ENCODE measurements around the gene CARD10. TPM values are rescaled to one million over a fixed set of nuclear protein-coding genes. Genes with fewer than 3 reads are reported as not detected.

The CARD10 gene
- total RNA-seq, 1 experiment from 2014 or later: 17.5 TPM

DNA sequence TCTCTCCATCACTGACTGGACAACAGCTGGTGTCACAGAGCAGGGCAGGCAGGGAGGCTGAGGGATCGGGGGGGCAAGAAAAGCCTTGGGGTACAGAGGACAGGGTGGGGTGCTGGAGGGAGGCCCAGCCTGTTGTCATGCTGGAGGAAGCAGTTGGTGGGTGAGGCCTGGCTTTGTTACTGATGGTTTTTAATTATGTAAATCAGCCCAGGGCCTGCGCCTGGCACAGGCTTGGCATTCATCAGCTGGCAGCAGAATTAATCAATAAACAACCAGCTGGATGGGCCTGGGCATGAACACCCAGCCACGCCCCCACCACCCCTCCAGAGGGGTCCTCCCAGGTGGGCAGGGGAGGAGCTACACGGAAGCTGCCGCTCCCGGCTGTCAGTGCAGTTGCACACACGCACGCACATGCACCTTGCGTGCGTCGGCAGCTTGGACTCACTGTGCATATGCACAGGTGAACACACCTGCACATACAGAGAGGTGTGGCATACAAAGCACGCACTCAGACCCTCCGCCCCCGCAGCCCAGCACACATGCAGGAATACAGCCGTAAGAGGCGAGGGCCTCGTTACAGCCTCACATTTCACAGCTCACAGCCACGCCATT lies 70.6 kb downstream of the CARD10 start:
- Mint-ChIP-seq H3K4me1 (no peaks in the 10 kb centered on the region; the same call in 1 of the 2 replicates), H3K4me3 (no peak overlapping the region), H3K9me3 (peaks cover 13% of the 10 kb centered on the region), H3K36me3 (peaks cover 5% of the 10 kb centered on the region; the same call in 1 of the 2 replicates), H3K27ac (no peak overlapping the region; the same call in 1 of the 2 replicates), H3K27me3 (ENCODE audit: low read depth) (peaks cover 3% of the 10 kb centered on the region; the same call in 1 of the 2 replicates)
- no peak for ATAC-seq
- DNase-seq (ENCODE audit: low spot score): no peak
- ChIA-PET POLR2A (no interaction called here), CTCF (interaction anchor here (1.3 to 2.2 kb wide), 3 partner anchors 9 to 249 kb away, joined by 5 to 7 read pairs (median 7); no protein-coding TSS in a partner anchor)
- TF ChIP-seq, protein P1, sequence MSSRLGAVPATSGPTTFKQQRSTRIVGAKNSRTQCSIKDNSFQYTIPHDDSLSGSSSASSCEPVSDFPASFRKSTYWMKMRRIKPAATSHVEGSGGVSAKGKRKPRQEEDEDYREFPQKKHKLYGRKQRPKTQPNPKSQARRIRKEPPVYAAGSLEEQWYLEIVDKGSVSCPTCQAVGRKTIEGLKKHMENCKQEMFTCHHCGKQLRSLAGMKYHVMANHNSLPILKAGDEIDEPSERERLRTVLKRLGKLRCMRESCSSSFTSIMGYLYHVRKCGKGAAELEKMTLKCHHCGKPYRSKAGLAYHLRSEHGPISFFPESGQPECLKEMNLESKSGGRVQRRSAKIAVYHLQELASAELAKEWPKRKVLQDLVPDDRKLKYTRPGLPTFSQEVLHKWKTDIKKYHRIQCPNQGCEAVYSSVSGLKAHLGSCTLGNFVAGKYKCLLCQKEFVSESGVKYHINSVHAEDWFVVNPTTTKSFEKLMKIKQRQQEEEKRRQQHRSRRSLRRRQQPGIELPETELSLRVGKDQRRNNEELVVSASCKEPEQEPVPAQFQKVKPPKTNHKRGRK (CRISPR knock-in tag; IDR thresholded peaks at IDR 0.05; ENCODE audit: borderline replicate concordance): no peak
- TF ChIP-seq SOX15 (CRISPR knock-in tag; IDR thresholded peaks at IDR 0.05) (no peak), TEAD4 (CRISPR knock-in tag; IDR thresholded peaks at IDR 0.05) (no peak), CBFB (CRISPR knock-in tag; IDR thresholded peaks at IDR 0.05; ENCODE audit: low read depth) (no peak)
- TF ChIP-seq, protein P2, sequence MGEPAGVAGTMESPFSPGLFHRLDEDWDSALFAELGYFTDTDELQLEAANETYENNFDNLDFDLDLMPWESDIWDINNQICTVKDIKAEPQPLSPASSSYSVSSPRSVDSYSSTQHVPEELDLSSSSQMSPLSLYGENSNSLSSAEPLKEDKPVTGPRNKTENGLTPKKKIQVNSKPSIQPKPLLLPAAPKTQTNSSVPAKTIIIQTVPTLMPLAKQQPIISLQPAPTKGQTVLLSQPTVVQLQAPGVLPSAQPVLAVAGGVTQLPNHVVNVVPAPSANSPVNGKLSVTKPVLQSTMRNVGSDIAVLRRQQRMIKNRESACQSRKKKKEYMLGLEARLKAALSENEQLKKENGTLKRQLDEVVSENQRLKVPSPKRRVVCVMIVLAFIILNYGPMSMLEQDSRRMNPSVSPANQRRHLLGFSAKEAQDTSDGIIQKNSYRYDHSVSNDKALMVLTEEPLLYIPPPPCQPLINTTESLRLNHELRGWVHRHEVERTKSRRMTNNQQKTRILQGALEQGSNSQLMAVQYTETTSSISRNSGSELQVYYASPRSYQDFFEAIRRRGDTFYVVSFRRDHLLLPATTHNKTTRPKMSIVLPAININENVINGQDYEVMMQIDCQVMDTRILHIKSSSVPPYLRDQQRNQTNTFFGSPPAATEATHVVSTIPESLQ (CRISPR knock-in tag; IDR thresholded peaks at IDR 0.05): no peak
- TF ChIP-seq, protein P3, sequence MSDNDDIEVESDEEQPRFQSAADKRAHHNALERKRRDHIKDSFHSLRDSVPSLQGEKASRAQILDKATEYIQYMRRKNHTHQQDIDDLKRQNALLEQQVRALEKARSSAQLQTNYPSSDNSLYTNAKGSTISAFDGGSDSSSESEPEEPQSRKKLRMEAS (CRISPR knock-in tag; IDR thresholded peaks at IDR 0.05): no peak

DNA sequence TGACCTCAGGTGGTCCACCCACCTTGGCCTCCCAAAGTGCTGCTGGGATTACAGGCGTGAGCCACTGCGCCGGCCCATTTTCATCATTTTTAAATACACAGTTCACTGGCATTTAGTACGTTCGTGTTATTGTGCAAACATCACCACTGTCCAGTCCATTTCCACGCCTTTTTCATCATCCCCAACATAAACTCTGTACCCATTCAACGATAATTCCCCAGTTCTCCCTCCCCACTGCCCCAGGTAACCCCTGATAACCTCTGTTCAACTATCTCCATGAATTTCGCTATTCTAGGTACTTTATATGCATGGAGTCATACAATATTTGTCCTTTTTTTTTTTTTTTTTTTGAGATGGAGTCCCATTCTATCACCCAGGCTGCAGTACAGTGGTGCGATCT lies 73.7 kb downstream of the CARD10 start:
- peaks cover 11% of the 10 kb centered on the region for H3K27me3 Mint-ChIP-seq (ENCODE audit: low read depth)
- no peak overlapping the region for H3K27ac Mint-ChIP-seq
- DNase-seq (ENCODE audit: low spot score): no peak
- POLR2A ChIA-PET: no interaction called here
- CTCF ChIA-PET: interaction anchor here (0.7 to 1.0 kb wide), 3 partner anchors 27 to 373 kb away, joined by 3 to 4 read pairs (median 3); no protein-coding TSS in a partner anchor
- TF ChIP-seq, protein P4, sequence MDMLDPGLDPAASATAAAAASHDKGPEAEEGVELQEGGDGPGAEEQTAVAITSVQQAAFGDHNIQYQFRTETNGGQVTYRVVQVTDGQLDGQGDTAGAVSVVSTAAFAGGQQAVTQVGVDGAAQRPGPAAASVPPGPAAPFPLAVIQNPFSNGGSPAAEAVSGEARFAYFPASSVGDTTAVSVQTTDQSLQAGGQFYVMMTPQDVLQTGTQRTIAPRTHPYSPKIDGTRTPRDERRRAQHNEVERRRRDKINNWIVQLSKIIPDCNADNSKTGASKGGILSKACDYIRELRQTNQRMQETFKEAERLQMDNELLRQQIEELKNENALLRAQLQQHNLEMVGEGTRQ (CRISPR knock-in tag; IDR thresholded peaks at IDR 0.05): no peak
- TF ChIP-seq EMX1 (CRISPR knock-in tag; IDR thresholded peaks at IDR 0.05) (no peak), SMAD4 (CRISPR knock-in tag; IDR thresholded peaks at IDR 0.05) (no peak), GTF2I (CRISPR knock-in tag; conservative IDR thresholded peaks at IDR 0.05) (no peak)
- TF ChIP-seq, protein P5, sequence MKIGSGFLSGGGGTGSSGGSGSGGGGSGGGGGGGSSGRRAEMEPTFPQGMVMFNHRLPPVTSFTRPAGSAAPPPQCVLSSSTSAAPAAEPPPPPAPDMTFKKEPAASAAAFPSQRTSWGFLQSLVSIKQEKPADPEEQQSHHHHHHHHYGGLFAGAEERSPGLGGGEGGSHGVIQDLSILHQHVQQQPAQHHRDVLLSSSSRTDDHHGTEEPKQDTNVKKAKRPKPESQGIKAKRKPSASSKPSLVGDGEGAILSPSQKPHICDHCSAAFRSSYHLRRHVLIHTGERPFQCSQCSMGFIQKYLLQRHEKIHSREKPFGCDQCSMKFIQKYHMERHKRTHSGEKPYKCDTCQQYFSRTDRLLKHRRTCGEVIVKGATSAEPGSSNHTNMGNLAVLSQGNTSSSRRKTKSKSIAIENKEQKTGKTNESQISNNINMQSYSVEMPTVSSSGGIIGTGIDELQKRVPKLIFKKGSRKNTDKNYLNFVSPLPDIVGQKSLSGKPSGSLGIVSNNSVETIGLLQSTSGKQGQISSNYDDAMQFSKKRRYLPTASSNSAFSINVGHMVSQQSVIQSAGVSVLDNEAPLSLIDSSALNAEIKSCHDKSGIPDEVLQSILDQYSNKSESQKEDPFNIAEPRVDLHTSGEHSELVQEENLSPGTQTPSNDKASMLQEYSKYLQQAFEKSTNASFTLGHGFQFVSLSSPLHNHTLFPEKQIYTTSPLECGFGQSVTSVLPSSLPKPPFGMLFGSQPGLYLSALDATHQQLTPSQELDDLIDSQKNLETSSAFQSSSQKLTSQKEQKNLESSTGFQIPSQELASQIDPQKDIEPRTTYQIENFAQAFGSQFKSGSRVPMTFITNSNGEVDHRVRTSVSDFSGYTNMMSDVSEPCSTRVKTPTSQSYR (CRISPR knock-in tag; IDR thresholded peaks at IDR 0.05): no peak
- ATAC-seq: no peak
- H3K36me3 Mint-ChIP-seq: peaks cover 6% of the 10 kb centered on the region
- H3K4me3 Mint-ChIP-seq: no peak overlapping the region
- H3K4me1 Mint-ChIP-seq: no peaks in the 10 kb centered on the region; the same call in 1 of the 2 replicates
- peaks cover 25% of the 10 kb centered on the region for H3K9me3 Mint-ChIP-seq

DNA sequence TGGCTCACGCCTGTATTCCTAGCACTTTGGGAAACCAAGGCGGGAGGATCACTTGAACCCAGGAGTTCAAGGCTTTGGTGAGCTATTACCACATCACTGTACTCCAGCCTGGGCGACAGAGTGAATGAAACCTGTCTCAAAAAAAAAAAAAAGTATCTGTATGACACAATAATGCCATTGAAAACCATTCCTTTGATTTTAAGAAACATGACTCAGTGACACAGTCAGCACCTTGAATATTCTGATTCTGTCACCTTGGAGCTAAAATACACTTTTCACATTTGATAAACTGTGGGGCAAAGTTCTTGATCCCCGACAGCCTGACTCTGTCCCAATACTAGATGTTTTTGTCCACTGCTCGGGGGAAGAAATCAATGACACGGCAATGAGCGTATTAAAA lies 75.2 kb downstream of the CARD10 start:
- peaks cover 11% of the 10 kb centered on the region for H3K27me3 Mint-ChIP-seq (ENCODE audit: low read depth)
- POLR2A ChIA-PET: interaction anchor here (0.7 kb wide), 1 partner anchor 124 kb away, joined by 9 read pairs; no protein-coding TSS in a partner anchor
- H3K9me3 Mint-ChIP-seq: peaks cover 30% of the 10 kb centered on the region
- peaks cover 6% of the 10 kb centered on the region for H3K36me3 Mint-ChIP-seq
- H3K27ac Mint-ChIP-seq: no peak overlapping the region
- CTCF ChIA-PET: no interaction called here
- no peak overlapping the region for H3K4me3 Mint-ChIP-seq
- no peak for ATAC-seq
- H3K4me1 Mint-ChIP-seq: no peaks in the 10 kb centered on the region
- no peak for DNase-seq (ENCODE audit: low spot score)
- TF ChIP-seq CREM (CRISPR knock-in tag; IDR thresholded peaks at IDR 0.05) (no peak), HMGA2 (CRISPR knock-in tag; IDR thresholded peaks at IDR 0.05) (no peak)

Data from WTC11 (cell line).